Liver (tissue), 9 donors: ENCODE results near the gene CDK15. TPM values are rescaled to one million over a fixed set of nuclear protein-coding genes. Genes with fewer than 3 reads are reported as not detected.

Source experiments
- DNase-seq: peaks from one replicate; pipeline ENCODE4 v3.0.0-alpha.2; 2017; ENCODE audit warnings: low spot score
- H3K27ac ChIP-seq, 2 donors: one replicate each; pipeline ENCODE4 v1.7.0; 2013; ENCODE audit warnings: inconsistent platforms in 2 of 2, low read length in 2 of 2, control low read depth in 1 of 2, low read depth in 1 of 2, mild to moderate bottlenecking in 1 of 2
- H3K27me3 ChIP-seq, 4 donors: one replicate each; pipeline versions ENCODE4 v1.6.1 to v1.7.0; 2013; ENCODE audit warnings: low read length in 3 of 4, inconsistent platforms in 1 of 4, mild to moderate bottlenecking in 1 of 4, moderate library complexity in 1 of 4; ENCODE audit not compliant: control insufficient read depth in 4 of 4, insufficient read depth in 4 of 4
- H3K36me3 ChIP-seq, 4 donors: one replicate each; pipeline versions ENCODE4 v1.6.1 to v1.7.0; 2013; ENCODE audit warnings: low read length in 3 of 4, mild to moderate bottlenecking in 3 of 4, low read depth in 1 of 4, moderate library complexity in 1 of 4; ENCODE audit not compliant: control insufficient read depth in 4 of 4, insufficient read depth in 3 of 4
- H3K4me1 ChIP-seq, 4 donors: one replicate each; pipeline versions ENCODE4 v1.6.1 to v1.7.0; 2013; ENCODE audit warnings: low read length in 3 of 4, mild to moderate bottlenecking in 3 of 4, moderate library complexity in 1 of 4; ENCODE audit not compliant: control insufficient read depth in 4 of 4, insufficient read depth in 4 of 4
- H3K4me3 ChIP-seq, 3 donors: one replicate each; pipeline versions ENCODE4 v1.6.1 to v1.7.0; 2013; ENCODE audit warnings: low read length in 3 of 3, control low read depth in 1 of 3, low read depth in 1 of 3, mild to moderate bottlenecking in 1 of 3
- H3K9ac ChIP-seq, 2 donors: one replicate each; pipeline ENCODE4 v1.7.0; 2013; ENCODE audit warnings: low read length in 2 of 2, mild to moderate bottlenecking in 2 of 2, moderate library complexity in 2 of 2, control low read depth in 1 of 2, low read depth in 1 of 2
- H3K9me3 ChIP-seq, 4 donors: one replicate each; pipeline versions ENCODE4 v1.6.1 to v1.7.0; 2013; ENCODE audit warnings: low read length in 3 of 4; ENCODE audit not compliant: control insufficient read depth in 4 of 4
- ATF3 ChIP-seq: IDR thresholded peaks from 2 replicates; pipeline ENCODE4 v1.6.1; 2016; ENCODE audit warnings: antibody characterized with exemption
- CTCF ChIP-seq: fragments of 150-350 bp; IDR thresholded peaks from 2 replicates; pipeline ENCODE4 v1.5.1; 2017; ENCODE audit warnings: improper control_type of control experiment, low read depth, low read length; ENCODE audit not compliant: missing input control
- EGR1 ChIP-seq, 2 donors: IDR thresholded peaks; 2 replicates each; pipeline ENCODE4 v1.6.1; 2016 to 2018; ENCODE audit warnings: antibody characterized with exemption in 2 of 2, low read depth in 2 of 2
- FOXA1 ChIP-seq: IDR thresholded peaks from 2 replicates; pipeline ENCODE4 v1.6.1; 2016; ENCODE audit warnings: antibody characterized with exemption
- FOXA2 ChIP-seq: IDR thresholded peaks from 2 replicates; pipeline ENCODE4 v1.6.1; 2016; ENCODE audit warnings: antibody characterized with exemption
- HNF4A ChIP-seq, 2 donors: conservative IDR thresholded peaks; 2 replicates each; pipeline ENCODE4 v1.6.1; 2016; ENCODE audit warnings: antibody characterized with exemption in 2 of 2, mild to moderate bottlenecking in 2 of 2
- HNF4G ChIP-seq: IDR thresholded peaks from 2 replicates; pipeline ENCODE4 v1.6.1; 2016; ENCODE audit warnings: antibody characterized with exemption
- JUND ChIP-seq, 2 donors: IDR thresholded peaks; 2 replicates each; pipeline ENCODE4 v1.6.1; 2016; ENCODE audit warnings: antibody characterized with exemption in 2 of 2
- MAX ChIP-seq: IDR thresholded peaks from 2 replicates; pipeline ENCODE4 v1.6.1; 2016; ENCODE audit warnings: antibody characterized with exemption
- RAD21 ChIP-seq, 2 donors: IDR thresholded peaks; 2 replicates each; pipeline ENCODE4 v1.6.1; 2016; ENCODE audit warnings: antibody characterized with exemption in 2 of 2, mild to moderate bottlenecking in 2 of 2
- RXRA ChIP-seq, 2 donors: IDR thresholded peaks; 2 replicates each; pipeline ENCODE4 v1.6.1; 2017 to 2018; ENCODE audit warnings: antibody characterized with exemption in 2 of 2, mild to moderate bottlenecking in 1 of 2
- SP1 ChIP-seq: IDR thresholded peaks from 2 replicates; pipeline ENCODE4 v1.6.1; 2018; ENCODE audit warnings: antibody characterized with exemption, mild to moderate bottlenecking
- TAF1 ChIP-seq: conservative IDR thresholded peaks from 2 replicates; pipeline ENCODE4 v1.6.1; 2016; ENCODE audit warnings: antibody characterized with exemption, mild to moderate bottlenecking
- YY1 ChIP-seq: IDR thresholded peaks from 2 replicates; pipeline ENCODE4 v1.6.1; 2016; ENCODE audit warnings: antibody characterized with exemption, mild to moderate bottlenecking
- ZBTB33 ChIP-seq: IDR thresholded peaks from 2 replicates; pipeline ENCODE4 v1.6.1; 2016; ENCODE audit warnings: antibody characterized with exemption
- whole genome bisulfite sequencing: extraction: QIAGEN DNeasy Blood & Tissue Kit; methylation state at CpG from one replicate; pipeline ENCODE4 v1.1.7; 2013; 5-methylcytosine and 5-hydroxymethylcytosine counted together
- polyA plus RNA-seq, 2 donors: library from polyadenylated mRNA; stranded (reverse) in 1 of 2; unstranded in 1 of 2; fragments of 200-250 nt in 1 of 2; fragments of >200 nt in 1 of 2; fragmentation: Nextera tagmentation in 1 of 2; extraction: Ambion mirVana in 1 of 2; gene quantifications; one replicate each; pipeline versions ENCODE4 v1.2.1 to v1.2.3, GENCODE V29; 2013 to 2015
- total RNA-seq, 2 donors: library from RNA; depleted of rRNA; stranded (reverse); fragments of >200 nt; gene quantifications; one replicate each; pipeline ENCODE4 v1.2.3, GENCODE V29; 2014
- donor health status: healthy.
- donor health status: healthy.
- donor health status: healthy.
- donor health status: healthy.
- donor health status: healthy.

The CDK15 gene
- total and polyA plus RNA-seq, 4 donors: under 0.01 to 0.47 (median 0.06) TPM; not detected in 1

- TF ChIP-seq ZBTB33 (no peak), RXRA (IDR thresholded peaks at IDR 0.05) (no peak)
Observed at GRCh38 chr2:201933792-201934237, 127.5 kb downstream of the CDK15 start (continued).

- no peaks in the 10 kb centered on the region for H3K4me1 ChIP-seq
- 75% methylated on average over 4 of the region's 4 CpGs for WGBS
- H3K4me3 ChIP-seq: no peak overlapping the region
- no peak for TF ChIP-seq HNF4A (conservative IDR thresholded peaks at IDR 0.05)
- TF ChIP-seq RXRA (IDR thresholded peaks at IDR 0.05): no peak
- TF ChIP-seq CTCF: no peak
- TF ChIP-seq FOXA1: no peak
- no peak for TF ChIP-seq EGR1 (IDR thresholded peaks at IDR 0.05; ENCODE audit: low read depth in 2 of 2)
- no peak for TF ChIP-seq TAF1
- no peak for TF ChIP-seq JUND (IDR thresholded peaks at IDR 0.05)
- TF ChIP-seq YY1: no peak
- no peak for TF ChIP-seq FOXA2
- no peak for TF ChIP-seq ZBTB33
- TF ChIP-seq ATF3: no peak
- TF ChIP-seq MAX: no peak
- TF ChIP-seq RAD21 (IDR thresholded peaks at IDR 0.05): no peak
- TF ChIP-seq HNF4G: no peak
- no peak for TF ChIP-seq SP1
- H3K27me3 ChIP-seq: no peaks in the 10 kb centered on the region
- no peak overlapping the region for H3K27ac ChIP-seq
- no peaks in the 10 kb centered on the region for H3K36me3 ChIP-seq
- DNase-seq: no peak
- peaks cover 0 to 1% (median 0%) of the 10 kb centered on the region in 4 donors for H3K9me3 ChIP-seq
- H3K9ac ChIP-seq: no peak overlapping the region
Observed at GRCh38 chr2:201936817-201937216, 130.5 kb downstream of the CDK15 start.

GRCh38 chr2:201937343-201937742 is 131.0 kb downstream of the CDK15 start:
- DNase-seq: no peak
- Histone ChIP-seq H3K27me3 (no peaks in the 10 kb centered on the region), H3K4me3 (no peak overlapping the region), H3K9ac (no peak overlapping the region), H3K27ac (no peak overlapping the region), H3K4me1 (no peaks in the 10 kb centered on the region), H3K9me3 (peaks cover 0 to 1% (median 0%) of the 10 kb centered on the region in 4 donors), H3K36me3 (no peaks in the 10 kb centered on the region)
- TF ChIP-seq EGR1 (IDR thresholded peaks at IDR 0.05; ENCODE audit: low read depth in 2 of 2): no peak
- TF ChIP-seq FOXA2: no peak
- no peak for TF ChIP-seq YY1
- TF ChIP-seq HNF4A (conservative IDR thresholded peaks at IDR 0.05): no peak
- TF ChIP-seq RXRA (IDR thresholded peaks at IDR 0.05): no peak
- no peak for TF ChIP-seq SP1
- no peak for TF ChIP-seq ZBTB33
- TF ChIP-seq FOXA1: no peak
- 96% methylated on average over 4 of the region's 4 CpGs for WGBS
